GM12878 (cell line): ENCODE data around the gene SLC38A7.
"Not testable (repeated sequence)": the region's sequence is repeated elsewhere in the genome, so short reads cannot be mapped to it uniquely, and the experiment has no call there.

Experiments used
- SREBF2 ChIP-seq: IDR thresholded peaks from 2 replicates; pipeline ENCODE4 v1.6.1; 2012; ENCODE audit warnings: mild to moderate bottlenecking, low read length
- TF ChIP-seq, protein P1 (sequence below), 3 experiments: IDR thresholded peaks in 2 of 3; conservative IDR thresholded peaks in 1 of 3; 2 replicates each; pipeline ENCODE4 v1.5.1; 2011; ENCODE audit warnings: low read depth in 3 of 3, low read length in 3 of 3, mild to moderate bottlenecking in 3 of 3, control low read depth in 2 of 3, moderate library complexity in 2 of 3, inconsistent platforms in 1 of 3, mixed read lengths in 1 of 3; ENCODE audit not compliant: control insufficient read depth in 2 of 3, insufficient read depth in 1 of 3; ENCODE audit errors: extremely low read depth in 1 of 3

DNA sequence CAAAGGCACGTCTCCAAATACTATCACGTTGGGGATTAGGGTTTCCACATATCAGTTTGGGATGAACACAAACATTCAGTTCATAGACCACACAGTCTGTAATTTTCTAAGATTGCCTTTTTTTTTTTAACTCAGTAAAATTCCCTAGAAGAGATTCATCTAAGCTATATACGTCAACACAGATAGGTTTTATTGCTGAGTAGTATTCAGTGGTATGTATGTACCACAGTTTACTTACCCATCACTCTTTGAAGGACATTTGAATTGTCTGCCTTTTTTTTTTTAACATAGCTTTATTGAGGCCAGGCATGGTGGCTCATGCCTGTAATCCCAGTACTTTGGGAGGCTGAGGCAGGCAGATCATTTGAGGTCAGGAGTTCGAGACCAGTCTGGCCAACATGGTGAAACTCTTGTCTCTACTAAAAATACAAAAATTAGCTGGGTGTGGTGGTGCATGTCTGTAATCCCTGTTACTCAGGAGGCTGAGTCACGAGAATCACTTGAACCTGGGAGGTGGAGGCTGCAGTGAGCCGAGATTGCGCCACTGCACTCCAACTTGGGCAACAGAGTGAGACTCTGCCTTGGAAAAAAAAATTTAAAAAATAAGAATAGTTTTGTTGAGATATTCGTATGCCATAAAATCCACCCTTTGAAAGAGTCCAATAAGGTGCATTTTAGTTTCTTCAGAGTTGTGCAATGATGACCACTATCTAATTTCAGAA lies 2.6 kb upstream of the SLC38A7 start:
- TF ChIP-seq SREBF2: not testable (repeated sequence)
- TF ChIP-seq, protein P1, sequence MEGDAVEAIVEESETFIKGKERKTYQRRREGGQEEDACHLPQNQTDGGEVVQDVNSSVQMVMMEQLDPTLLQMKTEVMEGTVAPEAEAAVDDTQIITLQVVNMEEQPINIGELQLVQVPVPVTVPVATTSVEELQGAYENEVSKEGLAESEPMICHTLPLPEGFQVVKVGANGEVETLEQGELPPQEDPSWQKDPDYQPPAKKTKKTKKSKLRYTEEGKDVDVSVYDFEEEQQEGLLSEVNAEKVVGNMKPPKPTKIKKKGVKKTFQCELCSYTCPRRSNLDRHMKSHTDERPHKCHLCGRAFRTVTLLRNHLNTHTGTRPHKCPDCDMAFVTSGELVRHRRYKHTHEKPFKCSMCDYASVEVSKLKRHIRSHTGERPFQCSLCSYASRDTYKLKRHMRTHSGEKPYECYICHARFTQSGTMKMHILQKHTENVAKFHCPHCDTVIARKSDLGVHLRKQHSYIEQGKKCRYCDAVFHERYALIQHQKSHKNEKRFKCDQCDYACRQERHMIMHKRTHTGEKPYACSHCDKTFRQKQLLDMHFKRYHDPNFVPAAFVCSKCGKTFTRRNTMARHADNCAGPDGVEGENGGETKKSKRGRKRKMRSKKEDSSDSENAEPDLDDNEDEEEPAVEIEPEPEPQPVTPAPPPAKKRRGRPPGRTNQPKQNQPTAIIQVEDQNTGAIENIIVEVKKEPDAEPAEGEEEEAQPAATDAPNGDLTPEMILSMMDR (IDR thresholded peaks at IDR 0.05 in 2 of 3, conservative IDR thresholded peaks at IDR 0.05 in 1 of 3; ENCODE audit: control insufficient read depth in 2 of 3, extremely low read depth in 1 of 3, insufficient read depth in 1 of 3, low read depth in 3 of 3, low read length in 3 of 3): not testable (repeated sequence)
